MG63 (cell line): ENCODE results near the gene MUC12. TPM values are rescaled to one million over a fixed set of nuclear protein-coding genes. Genes with fewer than 3 reads are reported as not detected.
"Not testable (repeated sequence)": the region's sequence is repeated elsewhere in the genome, so short reads cannot be mapped to it uniquely, and the experiment has no call there.

ENCODE experiments used
- DNase-seq: peaks from one replicate; pipeline ENCODE4 v3.0.0-alpha.2; 2020
- H3K27me3 ChIP-seq: fragments of 250-450 bp; sonication (Bioruptor Pico); 2 replicates; pipeline ENCODE4 v1.5.1; 2020; ENCODE audit warnings: mild to moderate bottlenecking, moderate library complexity
- H3K36me3 ChIP-seq: fragments of 250-450 bp; sonication (Bioruptor Pico); 2 replicates; pipeline ENCODE4 v1.5.1; 2020; ENCODE audit warnings: mild to moderate bottlenecking, moderate library complexity
- H3K4me3 ChIP-seq: fragments of 250-450 bp; sonication (Bioruptor Pico); 2 replicates; pipeline ENCODE4 v1.5.1; 2020; ENCODE audit warnings: mild to moderate bottlenecking, moderate library complexity
- H3K9me3 ChIP-seq: fragments of 250-450 bp; sonication (Bioruptor Pico); 2 replicates; pipeline ENCODE4 v1.5.1; 2020; ENCODE audit warnings: mild to moderate bottlenecking, moderate library complexity
- total RNA-seq: library from RNA; depleted of rRNA; stranded (reverse); fragments of >200 nt; shearing (Covaris generic); gene quantifications from 2 replicates; pipeline ENCODE4 v1.2.3, GENCODE V29; 2014; ENCODE audit warnings: low replicate concordance

The MUC12 gene
- total RNA-seq, 1 experiment from 2014 or later, result not detected

DNA sequence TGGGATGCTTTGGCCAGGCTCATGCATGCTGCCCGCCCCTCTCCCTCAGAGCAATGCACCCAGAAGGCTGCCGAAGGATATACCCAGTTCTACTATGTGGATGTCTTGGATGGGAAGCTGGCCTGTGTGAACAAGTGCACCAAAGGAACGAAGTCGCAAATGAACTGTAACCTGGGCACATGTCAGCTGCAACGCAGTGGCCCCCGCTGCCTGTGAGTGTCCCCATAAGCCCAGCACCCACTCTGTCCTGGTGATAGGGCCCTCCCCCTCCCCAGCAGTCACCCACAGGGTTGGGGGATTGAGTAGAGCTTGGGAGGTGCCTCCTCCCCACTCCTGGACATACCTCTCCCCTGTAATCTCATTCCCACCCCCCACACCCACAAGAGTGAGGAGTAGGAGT lies 43.6 kb downstream of the MUC12 start:
- no peak for DNase-seq
- no peaks in the 10 kb centered on the region for H3K27me3 ChIP-seq
- H3K4me3 ChIP-seq, result no peak overlapping the region
- no peaks in the 10 kb centered on the region for H3K9me3 ChIP-seq
- no peaks in the 10 kb centered on the region for H3K36me3 ChIP-seq

GRCh38 chr7:101015626-101016025 lies 46.3 kb downstream of the MUC12 start:
- Histone ChIP-seq H3K27me3 (no peaks in the 10 kb centered on the region), H3K36me3 (no peaks in the 10 kb centered on the region), H3K9me3 (no peaks in the 10 kb centered on the region), H3K4me3 (no peak overlapping the region)
- no peak for DNase-seq

- Histone ChIP-seq H3K27me3 (no peaks in the 10 kb centered on the region), H3K36me3 (no peaks in the 10 kb centered on the region), H3K9me3 (no peaks in the 10 kb centered on the region), H3K4me3 (peak overlapping the region; percentile 21)
- peak; percentile 60 for DNase-seq
Observed at GRCh38 chr7:101017064-101017777, 47.9 kb downstream of the MUC12 start.

DNA sequence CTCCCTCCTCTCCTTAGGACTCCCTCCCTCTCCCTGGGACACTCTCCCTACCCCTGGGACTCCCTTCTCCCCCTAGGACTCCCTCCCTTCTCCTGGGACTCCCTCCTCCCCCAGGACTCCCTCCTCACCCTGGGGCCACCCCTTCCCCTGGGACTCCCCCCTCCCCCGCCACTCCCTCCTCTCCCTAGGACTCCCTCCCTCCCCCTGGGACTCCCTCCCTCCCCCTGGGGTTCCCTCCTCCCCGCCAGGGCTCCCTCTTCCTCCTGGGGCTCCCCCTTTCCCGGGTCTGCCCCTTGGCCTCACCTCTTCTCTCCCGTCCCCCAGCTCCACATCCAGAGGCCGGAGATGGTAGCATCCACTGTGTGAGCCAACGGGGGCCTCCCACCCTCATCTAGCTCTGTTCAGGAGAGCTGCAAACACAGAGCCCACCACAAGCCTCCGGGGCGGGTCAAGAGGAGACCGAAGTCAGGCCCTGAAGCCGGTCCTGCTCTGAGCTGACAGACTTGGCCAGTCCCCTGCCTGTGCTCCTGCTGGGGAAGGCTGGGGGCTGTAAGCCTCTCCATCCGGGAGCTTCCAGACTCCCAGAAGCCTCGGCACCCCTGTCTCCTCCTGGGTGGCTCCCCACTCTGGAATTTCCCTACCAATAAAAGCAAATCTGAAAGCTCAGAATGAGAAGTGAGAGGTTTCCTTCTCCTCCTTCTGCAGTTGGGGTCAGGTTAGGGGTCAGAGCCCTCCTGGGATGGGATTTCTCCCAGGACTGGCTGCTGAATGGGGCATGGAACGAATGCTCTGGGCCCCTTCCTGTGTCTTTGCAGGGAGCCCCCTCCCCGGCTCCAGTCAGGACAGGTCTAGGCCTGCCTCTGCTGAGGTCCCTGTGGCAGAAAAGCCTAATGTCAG lies 49.2 kb downstream of the MUC12 start:
- H3K4me3 ChIP-seq, result no peak overlapping the region
- H3K9me3 ChIP-seq, result no peaks in the 10 kb centered on the region
- no peak for DNase-seq
- H3K27me3 ChIP-seq, result no peaks in the 10 kb centered on the region
- no peaks in the 10 kb centered on the region for H3K36me3 ChIP-seq

DNA sequence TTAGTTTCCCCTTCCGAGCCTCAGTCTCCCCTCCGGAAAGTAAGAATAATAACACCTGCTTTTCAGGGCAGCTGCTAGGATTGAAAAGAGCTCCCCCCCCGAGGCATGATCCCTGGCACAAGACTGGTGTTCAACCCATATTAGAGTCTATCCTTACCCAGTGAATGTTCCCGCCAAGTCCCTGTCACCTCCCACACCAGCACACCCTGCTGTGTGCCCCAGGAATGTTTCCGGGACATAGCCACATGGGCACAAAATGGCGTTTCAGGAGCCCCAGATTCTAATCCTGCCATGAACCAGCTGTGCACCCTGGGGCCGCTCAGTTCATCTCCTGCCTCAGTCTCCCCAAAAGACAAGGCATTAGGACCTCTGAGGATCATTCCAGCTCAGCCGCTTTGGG lies 51.1 kb downstream of the MUC12 start:
- DNase-seq, result no peak

GRCh38 chr7:101021703-101022102 lies 52.3 kb downstream of the MUC12 start:
- Histone ChIP-seq H3K27me3 (no peaks in the 10 kb centered on the region), H3K9me3 (no peaks in the 10 kb centered on the region), H3K4me3 (no peak overlapping the region), H3K36me3 (no peaks in the 10 kb centered on the region)
- DNase-seq, result no peak

More for the DNA sequence above, 51.1 kb downstream of the MUC12 start:
- Histone ChIP-seq H3K9me3 (no peaks in the 10 kb centered on the region), H3K36me3 (no peaks in the 10 kb centered on the region), H3K27me3 (no peaks in the 10 kb centered on the region), H3K4me3 (no peak overlapping the region)

GRCh38 chr7:101023839-101024238 lies 54.5 kb downstream of the MUC12 start:
- H3K36me3 ChIP-seq, result no peaks in the 10 kb centered on the region
- H3K27me3 ChIP-seq, result no peaks in the 10 kb centered on the region
- peak; percentile 2 for DNase-seq
- H3K4me3 ChIP-seq, result no peak overlapping the region
- H3K9me3 ChIP-seq, result no peaks in the 10 kb centered on the region

- Histone ChIP-seq H3K4me3 (no peak overlapping the region), H3K27me3 (no peaks in the 10 kb centered on the region), H3K36me3 (no peaks in the 10 kb centered on the region), H3K9me3 (no peaks in the 10 kb centered on the region)
- DNase-seq, result no peak
Observed at GRCh38 chr7:101031082-101031481, 61.7 kb downstream of the MUC12 start.

DNA sequence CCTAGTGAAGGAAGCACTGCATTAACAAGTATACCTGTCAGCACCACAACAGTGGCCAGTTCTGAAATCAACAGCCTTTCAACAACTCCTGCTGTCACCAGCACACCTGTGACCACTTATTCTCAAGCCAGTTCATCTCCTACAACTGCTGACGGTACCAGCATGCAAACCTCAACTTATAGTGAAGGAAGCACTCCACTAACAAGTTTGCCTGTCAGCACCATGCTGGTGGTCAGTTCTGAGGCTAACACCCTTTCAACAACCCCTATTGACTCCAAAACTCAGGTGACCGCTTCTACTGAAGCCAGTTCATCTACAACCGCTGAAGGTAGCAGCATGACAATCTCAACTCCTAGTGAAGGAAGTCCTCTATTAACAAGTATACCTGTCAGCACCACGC lies 66.6 kb downstream of the MUC12 start:
- H3K36me3 ChIP-seq, result no peaks in the 10 kb centered on the region
- H3K9me3 ChIP-seq, result no peaks in the 10 kb centered on the region
- no peak for DNase-seq
- no peak overlapping the region for H3K4me3 ChIP-seq
- no peaks in the 10 kb centered on the region for H3K27me3 ChIP-seq

GRCh38 chr7:101041283-101041682 lies 71.9 kb downstream of the MUC12 start:
- H3K4me3 ChIP-seq, H3K27me3 ChIP-seq: not testable (repeated sequence)

GRCh38 chr7:101058355-101058754 lies 89.0 kb downstream of the MUC12 start:
- peaks cover 5% of the 10 kb centered on the region; the same call in 1 of the 2 replicates for H3K27me3 ChIP-seq
- peak; percentile 35 for DNase-seq

More at GRCh38 chr7:101041283-101041682, 71.9 kb downstream of the MUC12 start:
- not testable (repeated sequence) for DNase-seq, H3K9me3 ChIP-seq, H3K36me3 ChIP-seq

DNA sequence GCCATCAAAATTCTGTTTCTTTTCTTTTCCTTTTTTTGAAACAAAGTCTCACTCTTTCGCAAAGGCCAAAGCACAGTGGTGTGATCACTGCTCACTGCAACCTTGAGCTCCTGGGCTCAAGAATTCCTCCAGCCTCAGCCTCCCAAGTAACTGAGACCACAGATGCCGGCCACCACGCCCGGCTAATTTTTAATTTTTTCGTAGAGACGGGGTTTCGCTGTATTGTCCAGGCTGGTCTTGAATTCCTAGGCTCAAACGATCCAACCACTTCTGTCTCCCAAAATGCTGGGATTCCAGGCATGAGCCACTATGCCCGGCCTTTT lies 90.2 kb downstream of the MUC12 start:
- DNase-seq, result no peak
- Histone ChIP-seq H3K9me3 (no peaks in the 10 kb centered on the region), H3K27me3 (peaks cover 5% of the 10 kb centered on the region; the same call in 1 of the 2 replicates), H3K4me3 (no peak overlapping the region), H3K36me3 (no peaks in the 10 kb centered on the region)

More at GRCh38 chr7:101058355-101058754, 89.0 kb downstream of the MUC12 start:
- no peaks in the 10 kb centered on the region for H3K36me3 ChIP-seq
- H3K4me3 ChIP-seq, result no peak overlapping the region
- H3K9me3 ChIP-seq, result no peaks in the 10 kb centered on the region

DNA sequence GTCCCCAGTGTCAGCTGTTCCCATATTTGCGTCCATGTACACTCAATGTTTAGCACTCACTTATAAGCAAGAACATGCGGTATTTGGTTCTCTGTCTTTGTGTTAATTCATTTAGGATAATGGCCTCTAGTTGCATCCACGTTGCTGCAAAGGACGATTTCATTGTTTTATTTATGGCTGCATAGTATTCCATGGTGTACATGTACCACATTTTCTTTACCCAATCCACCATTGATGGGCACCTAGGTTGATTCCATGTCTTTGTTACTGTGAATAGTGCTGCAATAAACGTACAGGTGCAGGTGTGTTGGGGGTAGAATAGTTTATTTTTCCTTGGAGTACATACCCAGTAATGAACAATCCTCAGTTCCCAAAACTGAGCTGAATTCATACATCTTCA lies 91.6 kb downstream of the MUC12 start:
- Histone ChIP-seq H3K36me3 (no peaks in the 10 kb centered on the region), H3K4me3 (no peak overlapping the region), H3K9me3 (no peaks in the 10 kb centered on the region), H3K27me3 (peaks cover 2% of the 10 kb centered on the region; the same call in 1 of the 2 replicates)
- no peak for DNase-seq

GRCh38 chr7:101064176-101064550 lies 94.8 kb downstream of the MUC12 start:
- H3K36me3 ChIP-seq, H3K9me3 ChIP-seq, H3K27me3 ChIP-seq, H3K4me3 ChIP-seq, DNase-seq: not testable (repeated sequence)

DNA sequence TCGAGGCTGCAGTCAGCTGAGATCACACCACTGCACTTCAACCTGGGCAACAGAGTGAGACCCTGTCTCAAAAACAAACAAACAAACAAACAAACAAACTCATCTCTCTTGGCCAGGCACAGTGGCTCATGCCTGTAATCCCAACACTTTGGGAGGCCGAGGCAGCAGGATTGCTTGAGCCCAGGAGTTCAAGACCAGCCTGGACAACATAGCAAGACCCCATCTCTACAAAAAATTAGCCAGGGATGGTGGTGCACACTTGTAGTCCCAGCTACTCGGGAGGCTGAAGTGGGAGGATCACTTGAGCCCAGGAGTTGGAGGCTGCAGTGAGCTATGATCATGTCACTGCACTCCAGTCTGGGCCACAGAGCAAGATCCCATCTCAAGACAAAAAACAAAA lies 95.8 kb downstream of the MUC12 start:
- not testable (repeated sequence) for H3K9me3 ChIP-seq, H3K36me3 ChIP-seq, H3K27me3 ChIP-seq, DNase-seq, H3K4me3 ChIP-seq

DNA sequence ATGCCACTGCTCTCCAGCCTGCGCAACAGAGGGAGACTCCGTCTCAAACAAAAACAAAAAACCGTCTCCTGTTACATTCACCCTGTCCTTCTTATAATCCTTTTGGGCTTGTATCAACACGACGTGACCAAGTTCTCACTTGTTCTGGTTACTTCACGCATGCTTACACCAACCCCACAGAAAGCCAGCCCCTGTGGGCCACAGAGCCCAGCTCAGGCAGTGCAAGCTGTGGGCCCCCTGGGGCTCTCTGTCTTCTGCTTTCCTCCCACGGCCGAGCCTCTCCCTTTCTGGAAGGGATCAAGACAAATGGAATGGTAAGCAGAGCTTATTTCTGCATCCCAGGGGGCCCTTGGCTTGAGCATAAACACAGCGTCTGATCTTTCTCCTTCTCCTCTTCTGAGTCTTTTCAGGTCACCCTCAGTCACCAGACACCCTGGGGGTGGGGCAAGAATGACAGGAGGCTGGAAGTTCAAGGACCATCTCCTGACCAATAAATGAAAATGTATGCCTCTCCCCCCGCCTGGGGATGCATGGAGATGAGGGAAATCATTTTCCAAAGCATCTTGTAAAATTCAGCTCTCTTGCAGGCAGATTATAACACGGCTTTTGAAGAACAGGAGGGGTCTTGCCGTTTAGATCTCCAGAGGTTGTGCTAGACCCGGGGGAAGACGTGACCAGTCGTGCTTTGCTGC lies 96.9 kb downstream of the MUC12 start:
- Histone ChIP-seq H3K27me3 (no peaks in the 10 kb centered on the region), H3K9me3 (no peaks in the 10 kb centered on the region), H3K4me3 (no peak overlapping the region), H3K36me3 (no peaks in the 10 kb centered on the region)
- no peak for DNase-seq

GRCh38 chr7:101066833-101067177 lies 97.4 kb downstream of the MUC12 start:
- Histone ChIP-seq H3K4me3 (no peak overlapping the region), H3K27me3 (no peaks in the 10 kb centered on the region), H3K36me3 (no peaks in the 10 kb centered on the region), H3K9me3 (no peaks in the 10 kb centered on the region)
- no peak for DNase-seq
